Prostate gland (tissue), 2 donors: ENCODE results near the gene BTLA.

Source experiments
- POLR2AphosphoS5 ChIP-seq: sonication (generic); formaldehyde crosslinking; IDR thresholded peaks from one replicate; pipeline ENCODE4 v1.6.1; 2017; ENCODE audit warnings: antibody characterized with exemption
- TF ChIP-seq, protein P1 (sequence below), 4 experiments: fragments of 200-600 bp in 2 of 4; fragments of 450-650 bp in 2 of 4; sonication (generic) in 2 of 4; IDR thresholded peaks; 1 replicate in 3 of 4; 2 replicates in 1 of 4; pipeline ENCODE4 v1.5.1; 2016 to 2019; ENCODE audit warnings: antibody characterized with exemption in 4 of 4, mild to moderate bottlenecking in 2 of 4, moderate library complexity in 2 of 4

- TF ChIP-seq, protein P1, sequence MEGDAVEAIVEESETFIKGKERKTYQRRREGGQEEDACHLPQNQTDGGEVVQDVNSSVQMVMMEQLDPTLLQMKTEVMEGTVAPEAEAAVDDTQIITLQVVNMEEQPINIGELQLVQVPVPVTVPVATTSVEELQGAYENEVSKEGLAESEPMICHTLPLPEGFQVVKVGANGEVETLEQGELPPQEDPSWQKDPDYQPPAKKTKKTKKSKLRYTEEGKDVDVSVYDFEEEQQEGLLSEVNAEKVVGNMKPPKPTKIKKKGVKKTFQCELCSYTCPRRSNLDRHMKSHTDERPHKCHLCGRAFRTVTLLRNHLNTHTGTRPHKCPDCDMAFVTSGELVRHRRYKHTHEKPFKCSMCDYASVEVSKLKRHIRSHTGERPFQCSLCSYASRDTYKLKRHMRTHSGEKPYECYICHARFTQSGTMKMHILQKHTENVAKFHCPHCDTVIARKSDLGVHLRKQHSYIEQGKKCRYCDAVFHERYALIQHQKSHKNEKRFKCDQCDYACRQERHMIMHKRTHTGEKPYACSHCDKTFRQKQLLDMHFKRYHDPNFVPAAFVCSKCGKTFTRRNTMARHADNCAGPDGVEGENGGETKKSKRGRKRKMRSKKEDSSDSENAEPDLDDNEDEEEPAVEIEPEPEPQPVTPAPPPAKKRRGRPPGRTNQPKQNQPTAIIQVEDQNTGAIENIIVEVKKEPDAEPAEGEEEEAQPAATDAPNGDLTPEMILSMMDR (IDR thresholded peaks at IDR 0.05) = no peak
- TF ChIP-seq POLR2AphosphoS5 = no peak
Observed at GRCh38 chr3:112425858-112426750, 73.2 kb downstream of the BTLA start.
